Suprapubic skin (tissue), 4 donors: ENCODE measurements around the gene CDH13. TPM values are rescaled to one million over a fixed set of nuclear protein-coding genes. Genes with fewer than 3 reads are reported as not detected.

Source experiments
- DNase-seq, 2 donors: peaks; one replicate each; pipeline ENCODE4 v3.0.0-alpha.2; 2019; ENCODE audit warnings: low spot score in 2 of 2
- H3K27ac ChIP-seq: fragments of 200-600 bp; sonication (generic); one replicate; pipeline ENCODE4 v1.5.1; 2019
- H3K27me3 ChIP-seq: fragments of 200-600 bp; sonication (generic); one replicate; pipeline ENCODE4 v1.5.1; 2019
- H3K36me3 ChIP-seq: fragments of 200-600 bp; sonication (generic); one replicate; pipeline ENCODE4 v1.5.1; 2019
- H3K4me1 ChIP-seq: fragments of 200-600 bp; sonication (generic); one replicate; pipeline ENCODE4 v1.5.1; 2019
- H3K4me3 ChIP-seq: fragments of 200-600 bp; sonication (generic); one replicate; pipeline ENCODE4 v1.5.1; 2019; ENCODE audit warnings: mild to moderate bottlenecking
- H3K9me3 ChIP-seq: fragments of 200-600 bp; sonication (generic); one replicate; pipeline ENCODE4 v1.5.1; 2019
- EP300 ChIP-seq: sonication (generic); formaldehyde crosslinking; IDR thresholded peaks from one replicate; pipeline ENCODE4 v1.6.1; 2017; ENCODE audit warnings: antibody characterized with exemption
- POLR2A ChIP-seq, 2 donors: fragments of 450-650 bp; IDR thresholded peaks; one replicate each; pipeline ENCODE4 v1.6.1; 2017; ENCODE audit warnings: antibody characterized with exemption in 2 of 2, mild to moderate bottlenecking in 2 of 2, moderate library complexity in 2 of 2
- POLR2AphosphoS5 ChIP-seq, 3 donors: sonication (generic); formaldehyde crosslinking; IDR thresholded peaks; one replicate each; pipeline ENCODE4 v1.6.1; 2017; ENCODE audit warnings: antibody characterized with exemption in 3 of 3
- WGBS: methylation state at CpG from one replicate; pipeline ENCODE4 v1.1.5; 2018; 5-methylcytosine and 5-hydroxymethylcytosine counted together
- total RNA-seq, 4 donors: library from RNA; depleted of rRNA; stranded (reverse); fragments of >200 nt; gene quantifications; one replicate each; pipeline ENCODE4 v1.1.0, GENCODE V29; 2016
- TF ChIP-seq, protein P1 (sequence below), 2 donors: fragments of 200-600 bp in 1 of 2; fragments of 450-650 bp in 1 of 2; sonication (generic) in 1 of 2; IDR thresholded peaks; one replicate each; pipeline ENCODE4 v1.5.1; 2016 to 2019; ENCODE audit warnings: antibody characterized with exemption in 2 of 2, mild to moderate bottlenecking in 1 of 2, moderate library complexity in 1 of 2

Gene CDH13
- total RNA-seq, 4 donors from 2014 or later: 90.4 to 176 (median 139) TPM

DNA sequence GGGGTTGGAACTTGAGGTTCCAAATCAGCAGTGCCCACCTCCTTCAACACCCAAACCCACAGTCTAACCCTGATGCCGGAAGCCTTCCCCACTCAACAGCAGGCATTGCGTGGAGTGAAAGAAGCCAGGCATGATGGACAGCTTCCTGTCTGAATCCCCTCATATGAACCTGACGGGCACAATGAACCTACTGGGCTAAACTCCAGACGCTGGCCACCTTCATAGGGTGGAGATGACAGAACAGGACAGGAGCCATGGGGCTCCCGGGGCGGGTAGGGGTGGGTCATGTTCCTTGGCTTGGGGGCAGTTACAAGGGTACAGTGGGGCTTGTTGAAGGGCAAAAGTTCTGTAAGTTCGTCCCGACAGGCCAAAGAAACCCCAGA, 1180.5 kb downstream of the CDH13 start:
- no peaks in the 10 kb centered on the region for H3K27me3 ChIP-seq
- TF ChIP-seq POLR2A (IDR thresholded peaks at IDR 0.05): no peak
- no peak for TF ChIP-seq POLR2AphosphoS5 (IDR thresholded peaks at IDR 0.05)
- no peak for TF ChIP-seq EP300
- TF ChIP-seq, protein P1, sequence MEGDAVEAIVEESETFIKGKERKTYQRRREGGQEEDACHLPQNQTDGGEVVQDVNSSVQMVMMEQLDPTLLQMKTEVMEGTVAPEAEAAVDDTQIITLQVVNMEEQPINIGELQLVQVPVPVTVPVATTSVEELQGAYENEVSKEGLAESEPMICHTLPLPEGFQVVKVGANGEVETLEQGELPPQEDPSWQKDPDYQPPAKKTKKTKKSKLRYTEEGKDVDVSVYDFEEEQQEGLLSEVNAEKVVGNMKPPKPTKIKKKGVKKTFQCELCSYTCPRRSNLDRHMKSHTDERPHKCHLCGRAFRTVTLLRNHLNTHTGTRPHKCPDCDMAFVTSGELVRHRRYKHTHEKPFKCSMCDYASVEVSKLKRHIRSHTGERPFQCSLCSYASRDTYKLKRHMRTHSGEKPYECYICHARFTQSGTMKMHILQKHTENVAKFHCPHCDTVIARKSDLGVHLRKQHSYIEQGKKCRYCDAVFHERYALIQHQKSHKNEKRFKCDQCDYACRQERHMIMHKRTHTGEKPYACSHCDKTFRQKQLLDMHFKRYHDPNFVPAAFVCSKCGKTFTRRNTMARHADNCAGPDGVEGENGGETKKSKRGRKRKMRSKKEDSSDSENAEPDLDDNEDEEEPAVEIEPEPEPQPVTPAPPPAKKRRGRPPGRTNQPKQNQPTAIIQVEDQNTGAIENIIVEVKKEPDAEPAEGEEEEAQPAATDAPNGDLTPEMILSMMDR (IDR thresholded peaks at IDR 0.05): no peak
- H3K9me3 ChIP-seq: no peaks in the 10 kb centered on the region
- 95% methylated on average over 7 of the region's 8 CpGs for WGBS
- H3K36me3 ChIP-seq: no peaks in the 10 kb centered on the region
- H3K27ac ChIP-seq: peak overlapping the region; percentile 85
- H3K4me3 ChIP-seq: peak overlapping the region; percentile 89
- peaks cover 36% of the 10 kb centered on the region for H3K4me1 ChIP-seq
- DNase-seq: no peak

DNA sequence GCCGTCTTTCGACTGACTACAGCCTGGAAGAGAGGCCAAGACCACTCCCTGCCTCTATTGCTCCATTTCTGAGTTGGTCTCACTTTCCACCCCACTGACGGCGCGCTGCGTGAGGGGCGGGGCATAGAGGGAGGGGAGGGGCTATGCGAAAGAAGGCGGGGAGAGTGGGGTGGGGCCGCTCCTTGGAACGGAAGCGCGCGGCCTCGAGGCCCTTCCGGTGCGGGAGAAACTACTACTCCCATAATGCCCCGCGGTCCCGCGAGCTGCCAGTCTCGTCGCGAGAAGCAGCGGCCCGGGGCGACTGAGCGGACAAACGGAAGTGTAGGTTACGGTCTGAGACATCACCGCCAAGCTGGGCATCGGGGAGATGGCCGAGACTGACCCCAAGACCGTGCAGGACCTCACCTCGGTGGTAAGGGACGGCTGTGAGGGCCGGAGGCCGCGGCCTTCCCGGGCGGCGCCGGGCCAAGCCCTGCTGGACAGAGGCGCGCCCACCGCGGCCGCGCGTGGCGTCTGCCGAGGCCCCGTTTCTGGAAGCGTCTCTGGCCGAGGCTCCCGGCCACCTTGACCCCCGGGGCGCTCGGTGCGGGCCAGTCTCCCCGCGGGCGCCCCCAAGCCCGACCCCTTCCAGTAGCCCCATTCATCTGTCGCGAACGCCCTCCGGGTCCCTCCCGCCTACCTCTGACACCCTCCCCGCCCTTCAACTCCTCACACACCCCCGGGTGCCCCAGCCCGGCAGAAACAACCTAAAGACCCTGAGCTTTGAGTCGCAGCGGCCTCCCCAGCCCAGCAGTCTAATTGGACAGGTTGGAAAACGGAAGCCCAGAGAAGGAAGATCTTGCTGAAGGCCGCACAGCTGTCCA, 1181.2 kb downstream of the CDH13 start, which contains the start of gene HSBP1:
Gene HSBP1 (plus strand): TSS at position 269 of the 863 bp plus-strand sequence. CDS start 99 bp downstream, at position 368.
- peaks cover 32% of the 10 kb centered on the region for H3K4me1 ChIP-seq

DNA sequence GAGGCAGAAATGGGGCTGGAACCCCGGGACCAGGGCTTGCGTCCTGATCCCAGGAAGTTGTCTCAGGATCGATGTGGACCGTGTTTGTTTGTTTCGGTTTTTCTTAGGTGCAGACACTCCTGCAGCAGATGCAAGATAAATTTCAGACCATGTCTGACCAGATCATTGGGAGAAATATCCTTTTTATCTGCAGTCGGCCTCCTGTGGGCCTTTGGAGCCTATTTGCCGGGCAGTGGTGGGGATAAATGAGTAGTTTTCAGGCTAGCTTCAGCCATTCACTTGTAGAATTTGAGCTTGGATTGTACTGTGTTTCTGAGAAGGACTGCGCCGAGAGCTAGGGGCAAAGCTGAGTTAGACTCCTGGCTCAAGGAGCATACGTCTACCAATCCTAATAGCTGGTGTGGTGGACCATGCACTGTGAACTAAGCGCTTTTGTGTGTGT, 1181.8 kb downstream of the CDH13 start:
- TF ChIP-seq POLR2A (IDR thresholded peaks at IDR 0.05): no peak
- no peak for TF ChIP-seq EP300
- TF ChIP-seq, protein P1 (IDR thresholded peaks at IDR 0.05): no peak
- no peak for TF ChIP-seq POLR2AphosphoS5 (IDR thresholded peaks at IDR 0.05)
- no peak for DNase-seq
- no peaks in the 10 kb centered on the region for H3K9me3 ChIP-seq
- H3K27me3 ChIP-seq: no peaks in the 10 kb centered on the region
- peak overlapping the region; percentile 85 for H3K27ac ChIP-seq
- H3K36me3 ChIP-seq: peaks cover 3% of the 10 kb centered on the region
- H3K4me3 ChIP-seq: peak overlapping the region; percentile 89
- WGBS: 17% methylated on average over 11 of the region's 11 CpGs
- peaks cover 37% of the 10 kb centered on the region for H3K4me1 ChIP-seq

More for the DNA sequence above, 1181.2 kb downstream of the CDH13 start, which contains the start of gene HSBP1:
- Histone ChIP-seq H3K36me3 (peaks cover 3% of the 10 kb centered on the region), H3K4me3 (peak within 1 kb of the TSS; percentile 89), H3K9me3 (no peaks in the 10 kb centered on the region), H3K27me3 (no peaks in the 10 kb centered on the region), H3K27ac (peak within 1 kb of the TSS; percentile 85)
- 1% methylated on average over 23 of the region's 76 CpGs for WGBS
- TF ChIP-seq POLR2AphosphoS5 (IDR thresholded peaks at IDR 0.05) (peak; percentile 16 to 30 (median 29)), EP300 (no peak), POLR2A (IDR thresholded peaks at IDR 0.05) (peak in 1 of 2 donors; percentile 20)
- TF ChIP-seq, protein P1 (IDR thresholded peaks at IDR 0.05): no peak
- DNase-seq: peak; percentile 97 to 98

DNA sequence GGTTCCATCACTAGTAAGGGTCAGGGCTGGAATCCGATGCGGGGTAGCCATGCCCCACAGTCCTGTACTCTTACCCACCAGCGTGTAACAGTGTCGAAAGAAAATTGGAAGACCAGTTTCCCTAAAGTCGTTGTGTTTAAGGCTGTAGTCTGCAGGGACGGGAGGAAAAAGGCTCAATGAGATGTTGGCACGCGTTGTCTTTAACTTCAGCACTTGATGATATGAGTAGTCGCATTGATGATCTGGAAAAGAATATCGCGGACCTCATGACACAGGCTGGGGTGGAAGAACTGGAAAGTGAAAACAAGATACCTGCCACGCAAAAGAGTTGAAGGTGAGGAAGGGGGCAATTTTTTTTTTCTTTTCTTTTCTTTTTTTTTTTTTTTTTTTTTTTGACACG, 1182.3 kb downstream of the CDH13 start:
- Histone ChIP-seq H3K9me3 (no peaks in the 10 kb centered on the region), H3K4me3 (peak overlapping the region; percentile 89), H3K36me3 (peaks cover 3% of the 10 kb centered on the region), H3K27ac (no peak overlapping the region), H3K4me1 (peaks cover 41% of the 10 kb centered on the region), H3K27me3 (no peaks in the 10 kb centered on the region)
- DNase-seq: no peak
- TF ChIP-seq POLR2A (IDR thresholded peaks at IDR 0.05) (no peak), POLR2AphosphoS5 (IDR thresholded peaks at IDR 0.05) (no peak), EP300 (no peak)
- TF ChIP-seq, protein P1 (IDR thresholded peaks at IDR 0.05): no peak
- WGBS: 85% methylated on average over 13 of the region's 13 CpGs

DNA sequence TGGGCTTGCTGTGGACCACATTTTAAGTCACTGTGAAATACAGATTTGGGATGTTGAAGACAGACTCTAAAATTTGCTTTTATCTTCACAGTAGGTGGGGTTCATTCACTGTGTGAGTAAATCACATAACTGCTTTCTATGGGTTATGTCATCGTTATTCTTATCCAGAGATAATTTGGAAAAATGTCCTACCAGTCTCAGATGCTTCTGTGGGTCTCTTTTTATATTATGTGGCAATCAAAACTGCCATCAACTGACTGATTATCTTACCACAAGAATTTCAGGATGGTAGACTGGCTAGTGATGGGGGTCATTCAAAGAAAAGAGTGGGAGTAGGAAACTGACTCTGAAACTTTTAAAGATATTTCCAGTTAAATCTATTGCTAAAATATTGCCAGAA, 1184.1 kb downstream of the CDH13 start:
- no peak overlapping the region for H3K4me3 ChIP-seq
- 74% methylated on average over 1 of the region's 1 CpG for WGBS
- TF ChIP-seq EP300 (no peak), POLR2AphosphoS5 (IDR thresholded peaks at IDR 0.05) (no peak), POLR2A (IDR thresholded peaks at IDR 0.05) (no peak)
- TF ChIP-seq, protein P1 (IDR thresholded peaks at IDR 0.05): no peak
- H3K27ac ChIP-seq: no peak overlapping the region
- no peak for DNase-seq
- H3K27me3 ChIP-seq: no peaks in the 10 kb centered on the region
- peaks cover 3% of the 10 kb centered on the region for H3K36me3 ChIP-seq
- H3K9me3 ChIP-seq: no peaks in the 10 kb centered on the region
- H3K4me1 ChIP-seq: peaks cover 51% of the 10 kb centered on the region
